Fibroblast of skin of abdomen (primary cell): Measurements from ENCODE around the gene SOCS3.
"Not testable (repeated sequence)": the region's sequence is repeated elsewhere in the genome, so short reads cannot be mapped to it uniquely, and the experiment has no call there.

Source experiments
- DNase-seq: peaks from one replicate; pipeline ENCODE4 v3.0.0-alpha.2; 2013

The SOCS3 gene

GRCh38 chr17:78329263-78330059 lies 30.4 kb downstream of the SOCS3 start:
- peak; percentile 76 for DNase-seq

- no peak for DNase-seq
Observed at GRCh38 chr17:78327880-78328279, 32.0 kb downstream of the SOCS3 start.

GRCh38 chr17:78325076-78325687 lies 34.7 kb downstream of the SOCS3 start:
- DNase-seq: peak; percentile 47

- DNase-seq: peak; percentile 77
Observed at GRCh38 chr17:78324391-78325075, 35.3 kb downstream of the SOCS3 start.

- DNase-seq: no peak
Observed at GRCh38 chr17:78323826-78324390, 36.0 kb downstream of the SOCS3 start.

GRCh38 chr17:78322858-78323455 lies 36.9 kb downstream of the SOCS3 start:
- no peak for DNase-seq

- no peak for DNase-seq
Observed at GRCh38 chr17:78322327-78322857, 37.5 kb downstream of the SOCS3 start.

- DNase-seq: no peak
Observed at GRCh38 chr17:78318843-78319242, 41.0 kb downstream of the SOCS3 start.

- DNase-seq: no peak
Observed at GRCh38 chr17:78318407-78318806, 41.5 kb downstream of the SOCS3 start.

- DNase-seq: no peak
Observed at GRCh38 chr17:78317794-78318400, 42.0 kb downstream of the SOCS3 start.

- DNase-seq: peak; percentile 56
Observed at GRCh38 chr17:78316867-78317789, 42.7 kb downstream of the SOCS3 start.

- no peak for DNase-seq
Observed at GRCh38 chr17:78316115-78316866, 43.6 kb downstream of the SOCS3 start.

GRCh38 chr17:78315355-78316114 lies 44.3 kb downstream of the SOCS3 start:
- DNase-seq: peak; percentile 93

GRCh38 chr17:78314683-78315354 lies 45.1 kb downstream of the SOCS3 start:
- DNase-seq: no peak

- DNase-seq: peak; percentile 55
Observed at GRCh38 chr17:78313735-78314648, 45.9 kb downstream of the SOCS3 start.

- not testable (repeated sequence) for DNase-seq
Observed at GRCh38 chr17:78309659-78310255, 50.1 kb downstream of the SOCS3 start.
